ENCODE results near the gene SBNO2.
"Not testable (repeated sequence)": the region's sequence is repeated elsewhere in the genome, so short reads cannot be mapped to it uniquely, and the experiment has no call there.

Gene SBNO2

DNA sequence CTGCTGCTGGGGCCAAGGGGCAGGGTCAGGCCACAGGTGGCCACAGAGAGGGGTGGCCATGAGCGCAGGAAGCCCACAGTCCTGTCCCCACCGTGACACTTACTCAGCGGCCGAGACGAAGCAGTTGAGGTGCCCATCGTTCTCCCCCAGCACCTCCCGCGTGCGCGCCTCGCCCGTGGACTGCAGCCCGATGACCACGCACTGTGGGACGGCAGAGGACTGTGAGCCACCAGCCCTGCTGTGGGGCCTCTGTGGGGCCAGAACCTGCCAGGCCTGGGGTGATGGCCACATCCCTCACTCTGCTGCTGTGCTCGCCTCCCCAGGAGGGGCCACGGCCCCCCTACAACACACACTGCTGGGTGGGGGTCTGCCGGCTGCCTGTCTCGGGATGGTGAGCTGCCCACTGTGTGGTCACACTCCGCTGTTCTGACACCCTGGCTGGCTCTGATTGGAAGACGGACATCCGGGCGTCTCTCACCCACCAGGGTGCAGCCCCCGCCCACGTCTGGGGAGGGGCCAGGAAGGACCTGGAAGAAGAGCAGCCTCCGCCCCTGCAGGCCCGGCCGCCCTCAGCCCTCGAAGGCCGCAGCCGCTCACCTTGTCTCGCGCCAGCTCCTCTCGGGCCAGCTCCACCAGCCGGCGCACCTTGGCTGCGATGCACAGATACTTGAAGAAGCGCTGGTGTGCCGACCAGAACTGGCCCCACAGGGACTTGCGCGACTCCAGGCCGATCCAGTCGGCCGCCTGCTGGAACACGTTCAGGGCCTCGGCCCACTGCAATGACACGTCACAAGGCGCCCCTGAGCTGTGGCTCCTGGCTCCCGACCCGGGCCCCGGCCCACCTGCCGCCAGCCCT is 57.1 kb downstream of the SBNO2 start:
- no peak for DNase-seq

DNA sequence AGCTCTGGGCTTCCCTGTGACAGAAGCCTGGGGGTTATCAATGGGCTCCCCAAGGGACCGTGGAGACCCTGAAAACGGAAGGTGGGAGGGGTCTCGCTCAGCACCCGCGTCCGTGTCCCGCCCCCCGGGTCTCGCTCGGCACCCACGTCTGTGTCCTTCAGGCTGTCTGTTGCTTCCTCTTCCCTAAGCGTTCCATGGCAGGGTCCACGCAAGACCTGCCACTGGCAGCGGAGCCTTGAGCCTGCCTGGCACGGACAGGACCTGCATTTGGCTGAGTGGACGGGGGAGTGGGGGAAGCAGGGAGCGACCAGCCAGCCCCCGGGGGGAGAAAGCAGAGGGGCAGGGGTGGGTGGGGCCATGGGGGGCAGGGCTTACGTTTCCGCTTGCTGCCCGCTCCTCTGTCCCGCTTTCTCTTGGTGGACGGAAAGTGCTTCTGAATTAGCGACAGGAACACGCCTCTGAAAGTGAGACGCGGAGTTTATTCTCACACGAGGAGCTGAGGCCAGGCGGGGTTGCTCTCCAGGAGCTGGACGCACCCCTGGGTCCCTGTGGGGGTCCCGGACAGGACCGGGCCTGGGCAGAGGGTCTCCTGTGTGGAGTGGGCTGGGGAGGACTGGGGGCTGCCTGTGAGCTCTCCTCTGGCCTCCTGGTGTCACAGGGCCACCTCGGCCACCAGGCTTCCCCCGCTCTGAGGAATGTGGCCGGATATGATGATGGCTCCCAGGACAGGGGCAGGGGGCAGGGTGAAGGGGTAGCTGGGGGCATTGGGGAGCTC is 58.2 kb downstream of the SBNO2 start:
- no peak for DNase-seq

DNA sequence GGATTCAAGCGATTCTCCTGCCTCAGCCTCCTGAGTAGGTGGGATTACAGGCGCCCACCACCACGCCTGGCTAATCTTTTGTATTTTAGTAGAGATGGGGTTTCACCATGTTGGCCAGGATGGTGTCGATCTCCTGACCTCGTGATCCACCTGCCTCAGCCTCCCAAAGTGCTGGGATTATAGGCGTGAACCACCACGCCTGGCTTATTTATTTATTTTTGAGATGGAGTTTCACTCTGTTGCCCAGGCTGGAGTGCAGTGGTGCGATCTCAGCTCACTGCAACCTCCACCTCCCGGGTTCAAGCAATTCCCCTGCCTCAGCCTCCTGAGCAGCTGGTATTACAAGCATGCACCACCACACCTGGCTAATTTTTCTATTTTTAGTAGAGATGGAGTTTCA is 59.3 kb downstream of the SBNO2 start:
- not testable (repeated sequence) for DNase-seq

DNA sequence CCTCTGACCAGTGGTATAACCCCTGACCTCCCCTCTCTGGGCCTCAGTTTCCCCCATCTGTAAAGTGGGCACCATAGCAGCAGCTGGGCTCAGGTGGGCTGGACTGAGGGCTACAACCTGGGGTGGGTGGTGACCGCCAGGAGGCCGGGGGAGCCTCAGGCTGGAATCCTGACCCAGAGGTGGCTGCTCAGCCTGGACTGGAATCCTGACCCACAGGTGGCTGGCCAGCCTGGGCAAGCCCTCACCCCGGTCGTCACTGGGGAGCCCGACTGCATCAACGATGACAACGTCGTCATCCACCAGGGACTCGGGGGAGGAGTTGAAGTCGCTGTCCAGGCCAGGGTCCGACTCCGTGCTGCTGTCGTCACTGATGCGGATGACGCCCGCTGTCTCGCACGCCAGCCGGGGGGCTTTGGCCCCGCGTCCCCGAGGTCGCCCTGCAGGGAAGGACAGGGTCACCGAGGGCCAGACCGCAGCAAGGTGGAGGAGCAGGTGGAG is 60.0 kb downstream of the SBNO2 start:
- DNase-seq: no peak

DNA sequence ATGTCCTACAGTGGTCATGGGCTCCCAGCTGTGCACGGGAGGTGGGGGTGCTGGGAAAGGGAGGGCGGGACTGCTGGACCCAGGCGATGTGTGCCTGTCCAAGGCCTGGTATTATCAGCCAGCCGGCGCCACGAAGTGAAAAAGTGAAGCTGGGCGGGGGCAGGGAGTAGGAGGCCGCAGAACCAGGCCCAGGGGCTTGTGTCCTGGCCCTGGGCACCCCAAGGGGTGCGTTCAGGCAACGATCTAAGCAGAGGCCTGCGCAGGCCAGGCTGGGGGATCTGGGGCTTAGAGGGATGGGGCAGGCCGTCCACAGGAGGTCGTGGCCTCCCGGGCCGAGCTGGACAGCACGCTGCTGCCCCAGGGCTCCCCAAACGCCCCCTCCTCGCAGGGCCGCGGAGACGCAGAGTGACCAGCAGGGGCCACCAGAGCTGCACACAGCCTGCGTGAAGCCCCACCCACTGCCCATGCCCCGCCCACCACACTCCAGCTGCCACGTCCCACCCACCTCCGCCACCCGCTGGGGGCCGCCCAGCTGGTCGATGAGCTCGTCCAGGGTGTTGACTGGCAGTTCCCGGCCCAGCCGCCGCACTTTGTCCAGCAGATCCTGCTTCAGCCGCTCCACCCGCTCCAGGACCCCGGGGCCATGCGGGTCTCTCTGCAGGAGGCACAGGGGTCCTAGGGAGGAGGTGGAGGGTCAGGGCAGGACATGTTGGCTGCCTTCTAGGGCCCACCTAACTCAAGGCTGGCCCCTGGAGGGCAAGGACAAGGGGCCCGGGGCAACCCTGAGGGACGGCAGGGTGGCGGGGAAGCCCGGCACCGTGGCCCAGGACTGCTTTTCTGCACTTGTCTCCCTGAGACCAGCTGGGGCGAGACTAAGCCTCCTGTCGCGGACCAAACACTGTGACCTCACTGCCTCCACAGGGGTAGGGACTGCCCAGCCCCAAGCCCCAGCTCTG is 60.8 kb downstream of the SBNO2 start:
- peak; percentile 33 to 91 for DNase-seq

DNA sequence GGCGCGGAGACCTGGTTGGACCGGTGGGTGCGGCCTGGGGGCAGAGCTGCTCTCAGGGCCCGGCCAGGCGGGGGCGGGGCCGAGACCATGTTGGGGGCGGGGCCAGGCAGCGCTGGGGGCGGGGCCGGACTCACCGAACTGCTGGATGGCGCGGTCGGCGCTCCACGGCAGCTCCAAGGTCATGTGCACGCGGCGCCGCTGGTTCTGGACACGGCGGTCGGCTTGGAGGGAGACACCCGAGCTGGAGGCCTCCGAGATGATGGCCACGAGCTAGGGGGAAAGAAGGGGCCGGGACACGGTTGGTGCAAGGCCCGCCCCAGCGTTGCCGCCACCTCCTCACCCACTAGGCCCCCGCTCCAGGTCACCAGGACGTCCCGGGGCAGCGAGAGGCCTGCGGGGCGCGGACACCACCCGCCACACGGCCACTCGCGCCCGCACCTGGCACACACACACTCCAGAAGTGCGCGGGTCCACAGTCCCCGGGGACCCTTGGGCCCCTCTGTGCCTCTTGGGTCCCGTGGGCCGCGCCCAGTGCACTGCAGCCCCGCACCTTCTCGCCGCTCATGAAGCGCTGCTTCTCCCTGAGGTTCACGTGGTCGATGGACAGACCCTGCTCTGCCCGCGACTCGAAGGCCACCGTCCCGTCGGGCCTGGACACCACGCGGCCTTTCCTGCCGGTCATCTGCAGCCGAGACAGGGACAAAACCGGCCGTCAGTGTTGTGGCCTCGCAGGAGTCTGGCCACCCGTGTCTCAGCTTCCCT is 61.6 kb downstream of the SBNO2 start:
- peak in 1 of 2 experiments; percentile 44 for DNase-seq

DNA sequence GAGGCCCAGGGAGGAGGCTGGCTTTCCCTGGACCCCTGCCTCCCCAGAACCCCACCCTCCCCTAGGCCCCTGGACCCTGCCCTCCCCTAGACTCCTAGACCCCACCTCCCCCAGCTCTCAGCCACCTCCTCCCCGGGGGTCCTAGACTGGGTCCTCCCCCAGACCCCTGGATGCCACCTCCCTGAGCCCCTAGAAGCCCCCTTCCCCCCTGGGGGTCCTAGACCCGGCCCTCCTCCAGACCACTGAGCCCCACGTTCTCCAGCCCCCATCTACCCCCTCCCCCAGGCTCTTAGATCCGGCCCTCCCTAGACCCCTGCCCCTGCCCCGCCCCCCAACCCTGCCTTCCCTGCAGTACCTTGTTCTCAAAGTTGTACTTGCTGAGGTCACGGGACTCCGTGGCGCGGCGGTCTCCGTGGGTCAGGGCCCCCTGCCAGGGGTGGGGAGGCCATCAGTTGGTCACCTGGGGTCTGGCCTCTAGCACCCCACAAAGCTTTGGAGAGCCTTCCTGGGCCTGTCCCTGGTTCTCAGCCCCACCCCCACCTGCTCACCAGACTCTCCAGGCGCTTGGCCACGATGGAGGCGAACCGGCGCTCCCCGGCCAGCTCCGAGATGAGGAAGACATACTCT is 62.3 kb downstream of the SBNO2 start:
- no peak for DNase-seq

DNA sequence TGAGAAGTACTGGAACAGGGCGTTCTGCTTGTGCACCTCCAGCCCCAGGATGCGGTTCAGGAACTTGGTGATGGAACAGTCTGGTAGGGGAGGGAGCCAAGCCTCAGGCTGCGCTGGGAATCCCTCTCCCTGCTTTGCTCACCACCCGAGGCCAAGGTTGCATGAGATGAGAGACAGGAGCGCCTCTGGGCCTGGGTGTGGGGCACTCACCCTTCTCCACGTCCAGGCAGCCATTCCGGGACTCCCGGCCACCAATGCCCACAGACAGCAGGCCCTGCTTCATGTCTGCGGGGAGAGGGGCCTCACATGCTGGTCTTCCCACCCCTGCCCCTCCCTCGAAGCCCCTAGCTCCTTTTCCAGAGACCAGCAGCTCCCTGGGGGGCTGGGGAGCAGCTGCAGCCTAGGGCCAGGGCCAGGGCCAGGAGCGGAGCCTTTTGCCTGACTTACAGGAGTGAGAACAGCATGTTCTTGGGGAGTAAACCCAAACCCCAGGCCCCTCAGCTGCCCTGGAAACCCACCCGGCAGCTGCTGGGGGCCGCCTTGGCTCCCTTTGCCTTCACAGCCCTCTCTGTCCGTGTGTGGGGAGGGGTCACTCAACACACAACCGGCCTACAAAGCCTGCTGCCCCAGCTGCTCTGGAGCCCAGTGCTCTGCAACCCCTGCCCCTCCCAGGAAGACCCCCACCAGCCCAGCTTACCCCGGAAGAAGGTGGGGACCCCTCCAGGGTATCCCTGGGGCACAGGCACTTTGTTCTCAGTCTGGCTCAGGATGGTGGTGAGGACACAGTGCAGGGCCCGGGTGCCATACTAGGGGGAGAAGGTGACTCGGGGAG is 63.0 kb downstream of the SBNO2 start:
- DNase-seq: peak in 1 of 2 experiments; percentile 21

DNA sequence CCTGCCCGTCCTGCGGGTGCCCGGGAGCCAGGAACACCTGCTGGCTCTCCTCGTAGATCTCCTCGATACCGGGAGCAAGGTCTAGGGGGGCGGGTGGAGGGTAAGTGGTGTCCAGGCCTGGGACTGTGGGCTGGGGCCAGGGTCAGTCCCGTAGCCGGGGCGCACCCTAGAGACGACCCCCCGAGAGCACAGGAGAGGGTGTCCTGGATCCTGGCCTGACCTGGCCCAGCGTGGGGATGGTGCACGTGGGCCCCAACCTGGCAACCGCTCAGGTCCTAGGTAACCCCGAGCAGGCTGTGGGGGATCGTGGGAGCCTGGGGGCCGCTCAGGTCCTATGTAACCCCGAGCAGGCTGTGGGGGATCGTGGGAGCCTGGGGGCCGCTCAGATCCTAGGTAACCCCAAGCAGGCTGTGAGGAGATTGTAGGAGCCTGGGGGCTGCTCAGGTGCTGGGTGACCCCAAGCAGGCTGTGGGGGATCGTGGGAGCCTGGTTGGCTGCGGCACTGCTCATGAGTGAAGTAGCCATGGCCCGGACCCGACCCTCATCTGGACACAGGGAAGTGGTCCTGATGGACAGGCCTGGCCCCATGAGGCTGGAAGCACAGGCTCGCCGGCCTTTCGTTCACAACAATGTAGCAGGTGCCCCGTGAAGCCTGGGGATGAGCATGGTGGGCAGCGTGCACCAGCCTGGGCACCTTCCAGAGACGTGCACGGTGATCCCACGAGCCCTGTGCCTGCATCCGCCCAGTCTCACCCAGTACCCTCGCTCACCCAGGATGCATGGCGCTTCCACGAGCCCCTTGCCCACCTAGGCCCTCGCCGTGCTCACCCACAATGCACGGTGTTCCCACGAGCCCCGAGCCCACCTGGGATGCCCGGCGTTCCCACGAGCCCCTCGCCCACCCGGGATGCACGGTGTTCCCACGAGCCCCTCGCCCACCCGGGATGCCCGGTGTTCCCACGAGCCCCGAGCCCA is 64.1 kb downstream of the SBNO2 start:
- DNase-seq: no peak

DNA sequence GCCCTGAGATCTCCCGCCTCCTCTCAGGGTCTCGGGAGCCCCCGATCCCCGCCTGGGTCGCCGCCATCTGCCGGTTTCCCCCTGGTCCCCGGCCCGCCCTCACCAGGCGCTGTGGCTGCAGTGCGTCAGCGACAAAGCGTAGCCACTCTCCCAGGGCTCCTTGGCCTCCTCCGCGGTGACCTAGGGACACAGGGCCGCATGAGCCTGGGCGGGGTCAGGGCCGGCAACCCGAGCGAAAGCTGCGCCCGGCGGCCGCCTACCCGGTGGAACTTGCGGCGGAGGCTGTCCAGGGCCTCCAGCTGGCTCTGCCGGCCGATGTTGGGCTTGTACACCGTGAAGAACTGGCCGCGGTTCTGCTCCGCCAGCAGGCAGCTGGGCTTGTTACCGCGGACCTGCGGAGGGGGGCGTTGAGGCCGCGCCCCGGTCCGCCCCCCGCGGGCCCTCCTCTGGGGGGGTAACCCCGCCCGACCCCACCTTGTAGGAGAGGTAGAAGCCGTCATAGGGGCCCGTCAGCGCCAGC is 65.0 kb downstream of the SBNO2 start:
- DNase-seq: no peak

DNA sequence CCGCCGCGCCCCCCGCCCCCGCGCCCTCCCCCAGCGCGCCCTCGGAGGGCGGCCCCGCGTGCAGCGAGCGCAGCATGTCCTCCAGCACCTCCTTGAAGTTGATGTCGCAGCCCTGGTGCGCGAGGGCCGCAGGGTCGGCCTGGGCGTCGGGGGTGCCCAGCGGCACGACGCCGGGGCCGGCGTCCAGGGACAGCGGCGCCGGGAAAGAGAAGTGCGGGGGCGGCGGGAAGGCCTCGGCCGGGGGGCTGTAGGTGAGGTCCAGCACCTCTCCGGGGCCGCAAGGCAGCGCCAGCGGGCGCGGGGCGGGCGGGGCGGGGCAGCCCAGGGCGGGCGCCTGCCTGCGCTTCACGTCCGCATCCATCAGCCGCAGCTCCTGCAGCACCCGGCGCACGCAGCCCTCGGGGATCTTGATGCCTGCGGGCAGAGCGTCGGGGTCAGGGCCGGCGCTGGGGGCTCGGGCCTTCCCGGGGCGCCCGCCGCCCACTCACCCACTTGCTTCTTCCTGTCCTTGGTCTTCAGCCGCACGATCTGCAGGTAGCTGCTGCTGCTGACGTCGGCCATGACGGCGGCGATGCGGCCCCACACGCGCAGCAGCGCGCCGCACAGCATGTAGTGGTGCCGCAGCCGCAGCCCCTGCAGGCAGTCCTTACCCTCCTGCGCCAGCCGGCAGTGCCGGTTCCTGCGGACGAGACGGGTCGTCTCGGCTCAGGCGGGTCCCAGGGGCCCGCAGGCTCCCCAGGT is 65.6 kb downstream of the SBNO2 start:
- DNase-seq: no peak

DNA sequence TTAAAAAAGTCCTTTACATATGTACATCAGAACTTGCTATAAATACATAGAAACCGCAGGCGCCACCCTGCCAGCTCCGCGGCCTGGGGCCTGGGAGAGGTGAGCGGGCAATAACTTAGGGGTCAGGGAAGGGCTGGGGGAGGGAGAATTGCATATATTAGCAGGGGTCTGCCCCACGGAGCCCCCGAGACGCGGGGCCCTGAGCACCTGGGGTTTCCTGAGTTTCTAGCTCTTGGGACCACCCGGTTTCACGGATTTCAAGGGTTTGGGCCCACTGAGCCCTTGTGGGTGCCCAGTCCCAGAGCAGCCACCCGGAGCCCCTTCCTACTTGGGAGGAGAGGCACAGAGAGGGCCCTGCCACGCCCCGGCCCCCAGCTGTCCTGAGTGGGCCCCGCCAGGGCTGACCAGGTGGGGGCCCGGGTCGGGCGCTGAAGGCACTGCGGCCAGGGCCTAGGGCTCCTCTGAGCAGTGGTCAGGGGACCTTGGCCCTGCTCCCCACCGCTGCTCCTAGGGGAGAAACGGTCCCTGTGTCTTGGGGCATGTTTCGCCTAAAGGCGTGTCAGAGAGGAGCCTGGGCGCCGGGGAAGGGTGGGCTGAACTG is 66.3 kb downstream of the SBNO2 start:
- DNase-seq: no peak

DNA sequence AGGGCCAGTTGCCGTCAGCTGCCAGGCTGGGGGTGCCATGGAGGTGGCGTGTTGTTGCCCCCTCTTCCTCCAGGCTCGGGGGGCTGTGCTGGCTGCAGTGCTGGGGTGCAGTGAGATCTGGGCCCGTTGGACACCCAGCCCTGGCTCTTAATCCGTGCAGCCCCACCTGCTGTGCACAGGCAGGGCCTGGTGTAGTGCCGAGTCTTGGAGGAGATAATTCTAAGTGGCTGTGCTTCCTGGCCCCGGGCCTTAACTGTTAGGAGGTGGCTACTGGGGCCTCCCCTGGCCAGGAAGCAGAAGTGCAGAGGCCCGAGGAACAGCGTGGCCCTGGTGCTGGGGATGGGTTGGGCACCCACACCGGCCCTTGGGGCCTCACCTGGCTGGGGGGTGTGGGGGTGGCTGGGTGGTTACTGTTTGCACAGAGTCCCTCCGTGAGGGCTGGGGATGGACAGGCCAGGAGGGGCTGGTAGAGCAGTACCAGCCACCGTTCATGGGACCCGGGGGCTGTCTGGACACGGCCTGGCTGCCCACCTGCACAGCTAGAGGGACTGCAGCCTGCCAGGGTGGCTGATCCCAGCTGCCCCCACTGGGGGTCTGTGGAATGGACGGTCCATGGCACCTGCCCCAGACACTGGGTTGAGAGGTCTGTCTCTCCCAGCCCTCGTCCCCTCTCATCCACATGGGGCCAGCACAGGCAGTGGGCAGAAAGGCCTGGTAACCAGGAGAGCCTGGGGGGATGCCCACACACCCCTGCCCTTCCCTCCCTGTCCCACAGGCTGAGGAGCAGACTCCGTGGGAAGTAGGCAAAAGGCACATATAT is 67.0 kb downstream of the SBNO2 start:
- no peak for DNase-seq

DNA sequence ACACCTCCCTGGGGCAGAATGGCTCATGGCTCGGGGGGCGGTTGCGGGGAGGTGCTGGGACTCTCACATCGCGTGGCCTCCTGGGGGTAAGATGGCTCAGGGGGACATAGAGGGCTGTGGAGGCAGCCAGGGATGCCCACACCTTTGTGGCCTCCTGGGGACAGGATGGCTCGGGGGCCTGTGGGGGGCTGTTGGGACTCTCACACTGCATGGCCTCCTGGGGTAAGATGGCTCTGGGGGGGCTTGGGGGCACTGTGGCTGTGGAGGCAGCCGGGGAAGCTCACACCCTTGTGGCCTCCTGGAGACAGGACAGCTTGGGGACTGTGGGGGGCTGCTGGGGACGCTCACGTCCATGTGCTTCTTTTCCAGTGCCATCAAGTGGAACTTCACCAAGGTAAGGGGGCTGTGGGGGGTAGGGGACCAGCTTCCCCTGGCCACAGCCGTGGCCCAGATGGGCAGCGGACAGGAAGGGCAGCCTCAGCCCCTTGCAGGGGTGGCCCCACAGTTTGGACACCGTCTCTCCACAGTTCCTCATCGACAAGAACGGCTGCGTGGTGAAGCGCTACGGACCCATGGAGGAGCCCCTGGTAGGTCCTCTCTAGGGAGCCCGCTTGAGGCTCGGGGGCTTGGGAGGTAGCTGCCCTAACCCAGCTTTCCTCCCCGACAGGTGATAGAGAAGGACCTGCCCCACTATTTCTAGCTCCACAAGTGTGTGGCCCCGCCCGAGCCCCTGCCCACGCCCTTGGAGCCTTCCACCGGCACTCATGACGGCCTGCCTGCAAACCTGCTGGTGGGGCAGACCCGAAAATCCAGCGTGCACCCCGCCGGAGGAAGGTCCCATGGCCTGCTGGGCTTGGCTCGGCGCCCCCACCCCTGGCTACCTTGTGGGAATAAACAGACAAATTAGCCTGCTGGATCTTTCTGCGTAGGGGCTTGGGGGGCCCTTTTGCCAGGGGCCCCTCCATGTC is 67.9 kb downstream of the SBNO2 start:
- no peak for DNase-seq

DNA sequence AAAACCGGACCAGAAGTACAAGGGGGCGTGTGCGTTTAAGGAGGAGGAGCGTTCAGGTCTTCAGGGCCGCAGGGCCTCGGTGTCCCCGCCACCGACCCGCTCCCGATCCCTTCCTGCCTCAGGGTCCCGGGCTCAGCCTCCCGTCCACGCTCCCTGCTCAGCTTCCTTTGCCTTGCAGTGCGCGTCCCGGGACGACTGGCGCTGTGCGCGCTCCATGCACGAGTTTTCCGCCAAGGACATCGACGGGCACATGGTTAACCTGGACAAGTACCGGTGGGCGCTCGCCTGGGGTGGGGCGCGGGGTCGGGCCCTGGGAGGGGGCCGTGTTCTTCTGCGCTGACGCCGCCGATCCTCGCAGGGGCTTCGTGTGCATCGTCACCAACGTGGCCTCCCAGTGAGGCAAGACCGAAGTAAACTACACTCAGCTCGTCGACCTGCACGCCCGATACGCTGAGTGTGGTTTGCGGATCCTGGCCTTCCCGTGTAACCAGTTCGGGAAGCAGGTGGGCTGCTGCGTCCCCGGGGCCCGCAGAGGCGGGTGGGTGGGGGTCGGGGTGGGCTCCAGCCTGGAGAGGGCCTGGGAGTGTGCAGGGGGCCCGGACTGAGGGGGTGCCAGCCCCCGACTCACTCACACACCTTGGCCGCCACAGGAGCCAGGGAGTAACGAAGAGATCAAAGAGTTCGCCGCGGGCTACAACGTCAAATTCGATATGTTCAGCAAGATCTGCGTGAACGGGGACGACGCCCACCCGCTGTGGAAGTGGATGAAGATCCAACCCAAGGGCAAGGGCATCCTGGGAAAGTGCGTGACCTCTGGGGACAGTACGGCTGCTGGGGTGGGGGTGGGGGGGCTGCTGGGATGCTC is 68.8 kb downstream of the SBNO2 start:
- peak in 1 of 2 experiments; percentile 52 for DNase-seq

All from NCI-H526 (cell line).